HepG2 (cell line): ENCODE data around the gene IMMT. TPM values are rescaled to one million over a fixed set of nuclear protein-coding genes. Genes with fewer than 3 reads are reported as not detected.

Experiments
- ARID3A ChIP-seq: IDR thresholded peaks from 2 replicates; pipeline ENCODE4 v1.6.1; 2012; ENCODE audit warnings: low read depth, low read length, improper control_type of control experiment
- DPF2 ChIP-seq: sonication (generic); formaldehyde crosslinking; IDR thresholded peaks from 2 replicates; pipeline ENCODE4 v1.4.0; 2020; ENCODE audit warnings: mild to moderate bottlenecking, low read depth, missing genetic modification reagents, borderline replicate concordance
- IKZF5 ChIP-seq: IDR thresholded peaks from 2 replicates; pipeline ENCODE4 v1.6.1; 2018; ENCODE audit warnings: missing genetic modification reagents, mild to moderate bottlenecking, missing compliant biosample characterization
- ISL2 ChIP-seq: sonication (generic); formaldehyde crosslinking; IDR thresholded peaks from 2 replicates; pipeline ENCODE4 v1.5.0; 2020; ENCODE audit warnings: missing genetic modification reagents
- LBX2 ChIP-seq: sonication (generic); formaldehyde crosslinking; IDR thresholded peaks from 2 replicates; pipeline ENCODE4 v1.5.0; 2020; ENCODE audit warnings: missing genetic modification reagents, mild to moderate bottlenecking, borderline replicate concordance
- ZHX2 ChIP-seq, 2 experiments: sonication (generic) in 1 of 2; formaldehyde crosslinking in 1 of 2; IDR thresholded peaks; 2 replicates each; pipeline versions ENCODE4 v1.6.1 to v1.9.0; 2014 to 2022; ENCODE audit warnings: antibody characterized with exemption in 1 of 2, borderline replicate concordance in 1 of 2, inconsistent platforms in 1 of 2, low read depth in 1 of 2, missing genetic modification reagents in 1 of 2
- ZNF318 ChIP-seq: sonication (generic); formaldehyde crosslinking; IDR thresholded peaks from 2 replicates; pipeline ENCODE4 v1.4.0; 2020; ENCODE audit warnings: mild to moderate bottlenecking, missing genetic modification reagents
- ZNF607 ChIP-seq: sonication (generic); formaldehyde crosslinking; IDR thresholded peaks from 2 replicates; pipeline ENCODE4 v1.5.1; 2020; ENCODE audit warnings: missing genetic modification reagents, mild to moderate bottlenecking, borderline replicate concordance
- ZNF792 ChIP-seq: IDR thresholded peaks from 2 replicates; pipeline ENCODE4 v1.6.1; 2016
- polyA plus RNA-seq, 8 experiments: library from polyadenylated mRNA; depleted of rRNA in 3 of 8; stranded (reverse) in 7 of 8; unstranded in 1 of 8; fragments of >200 nt; fragmentation: Illumina TruSeq in 4 of 8; extraction: Trizol in 4 of 8; gene quantifications; 2 replicates each; pipeline versions ENCODE4 v1.2.1 to v1.2.3, GENCODE V29; 2011 to 2016; ENCODE audit warnings: low read depth in 4 of 8, missing spikeins in 1 of 8, mixed read lengths in 1 of 8; ENCODE audit not compliant: insufficient read depth in 1 of 8
- total RNA-seq, 5 experiments: library from RNA; depleted of rRNA; stranded (reverse); fragments of >200 nt; fragmentation: Illumina TruSeq; extraction: Trizol; gene quantifications; 2 replicates each; pipeline ENCODE4 v1.2.3, GENCODE V29; 2016; ENCODE audit warnings: low read depth in 1 of 5

The IMMT gene
- total and polyA plus RNA-seq, 2 of the 13 experiments (the other 11 are each of a cell fraction or from before 2014, with no cell fraction given), result 63.5 to 119 TPM

GRCh38 chr2:86195055-86195807, at the start of gene IMMT (continued):
- TF ChIP-seq ZNF318 (CRISPR knock-in tag) (peak; percentile 93; the same call in 1 of the 2 replicates), ARID3A (no peak), ZNF607 (CRISPR knock-in tag) (no peak; the same call in none of the 2 replicates), DPF2 (CRISPR knock-in tag) (no peak), ZHX2 (IDR thresholded peaks at IDR 0.05; ENCODE audit: low read depth) (peak; percentile 13; the same call in 1 of the 2 replicates), ZHX2 (CRISPR knock-in tag; IDR thresholded peaks at IDR 0.05; ENCODE audit: borderline replicate concordance) (peak; percentile 77; the same call in 1 of the 2 replicates), LBX2 (CRISPR knock-in tag) (0 out of 2 replicates have a peak, but pooled peaks have one; percentile 77), ISL2 (CRISPR knock-in tag) (peak; percentile 76), ZNF792 (CRISPR knock-in tag) (peak; percentile 54), IKZF5 (CRISPR knock-in tag) (peak; percentile 58)
